CD4-positive, alpha-beta T cell treated with Interleukin-15 for 4 hours (primary cell): ENCODE results near the gene GPR39.

Source experiments
- DNase-seq: peaks from one replicate; pipeline ENCODE4 v3.0.0-alpha.2; 2020; ENCODE audit warnings: low spot score

Gene GPR39

GRCh38 chr2:132642415-132642814, 225.8 kb downstream of the GPR39 start:
- no peak for DNase-seq

DNA sequence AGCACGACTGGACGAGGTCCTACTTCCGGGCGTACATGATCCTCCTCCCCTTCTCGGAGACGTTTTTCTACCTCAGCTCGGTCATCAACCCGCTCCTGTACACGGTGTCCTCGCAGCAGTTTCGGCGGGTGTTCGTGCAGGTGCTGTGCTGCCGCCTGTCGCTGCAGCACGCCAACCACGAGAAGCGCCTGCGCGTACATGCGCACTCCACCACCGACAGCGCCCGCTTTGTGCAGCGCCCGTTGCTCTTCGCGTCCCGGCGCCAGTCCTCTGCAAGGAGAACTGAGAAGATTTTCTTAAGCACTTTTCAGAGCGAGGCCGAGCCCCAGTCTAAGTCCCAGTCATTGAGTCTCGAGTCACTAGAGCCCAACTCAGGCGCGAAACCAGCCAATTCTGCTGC, 228.6 kb downstream of the GPR39 start:
- DNase-seq, result no peak

DNA sequence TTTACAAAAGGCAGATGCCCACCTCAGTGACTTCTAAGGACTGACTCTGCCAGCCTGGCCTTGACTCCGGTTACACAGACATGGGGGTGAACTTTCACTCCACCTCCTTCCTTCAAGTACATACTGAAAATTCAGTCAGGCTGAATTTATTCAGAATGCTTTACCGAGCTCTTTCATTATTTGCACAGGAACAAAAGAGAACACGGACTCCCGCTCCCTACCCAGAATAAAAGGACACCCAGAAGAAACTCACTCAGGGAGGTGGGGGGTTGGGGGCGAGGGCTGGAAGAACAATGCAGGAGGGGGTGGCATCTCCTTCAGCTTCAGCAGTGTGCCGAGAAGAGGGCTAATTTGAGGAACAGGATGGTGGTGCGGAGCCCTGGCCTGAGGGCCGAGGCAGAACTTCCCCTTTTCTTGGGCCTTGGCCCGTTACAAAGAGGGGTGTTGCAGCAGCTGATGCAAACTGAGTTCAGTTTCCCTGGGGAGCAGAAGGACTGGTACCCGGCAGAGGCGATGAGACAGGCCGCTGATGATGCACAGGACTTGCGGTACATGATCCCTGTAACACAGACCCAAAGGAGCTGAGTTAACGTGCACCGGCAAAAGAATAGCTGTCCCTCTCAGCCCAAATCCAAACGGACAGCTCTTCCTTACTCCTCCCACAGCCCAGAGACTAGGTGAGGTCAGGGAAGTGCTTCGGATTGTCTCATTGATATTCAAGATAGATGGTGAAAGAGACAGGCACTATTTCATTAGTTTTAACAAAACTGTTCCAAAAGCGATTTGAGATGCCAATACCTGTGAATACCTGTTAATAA, 229.3 kb downstream of the GPR39 start:
- no peak for DNase-seq

DNA sequence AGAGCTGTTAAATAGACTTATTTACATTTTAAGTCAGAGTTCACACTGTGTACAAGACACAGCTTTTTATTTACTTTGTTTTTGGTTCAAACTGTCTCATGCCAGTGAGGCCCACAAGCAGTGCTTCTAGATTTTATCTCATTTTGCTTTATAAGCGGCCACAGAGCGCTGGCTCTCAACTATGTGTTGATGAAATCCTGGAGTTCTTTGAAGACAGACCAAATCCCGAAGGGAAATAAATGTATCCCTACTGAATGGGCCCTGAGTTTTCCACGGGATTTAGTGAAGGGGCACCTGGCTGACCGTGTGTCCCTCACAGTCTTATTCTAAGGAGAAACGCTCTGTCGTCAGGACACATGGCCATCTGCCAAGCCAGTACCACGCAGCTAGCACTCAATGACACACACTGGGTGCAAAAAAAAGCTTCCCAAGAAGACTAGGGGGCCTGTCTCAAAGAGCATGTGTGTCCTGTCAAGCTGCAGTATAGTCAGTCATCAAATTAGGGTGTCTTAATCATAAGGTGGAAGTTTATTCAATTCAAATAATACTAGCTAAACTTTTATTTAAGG, 230.0 kb downstream of the GPR39 start:
- DNase-seq, result no peak

GRCh38 chr2:132651115-132652045, 234.8 kb downstream of the GPR39 start:
- no peak for DNase-seq

GRCh38 chr2:132652474-132652873, 235.9 kb downstream of the GPR39 start:
- DNase-seq, result no peak

DNA sequence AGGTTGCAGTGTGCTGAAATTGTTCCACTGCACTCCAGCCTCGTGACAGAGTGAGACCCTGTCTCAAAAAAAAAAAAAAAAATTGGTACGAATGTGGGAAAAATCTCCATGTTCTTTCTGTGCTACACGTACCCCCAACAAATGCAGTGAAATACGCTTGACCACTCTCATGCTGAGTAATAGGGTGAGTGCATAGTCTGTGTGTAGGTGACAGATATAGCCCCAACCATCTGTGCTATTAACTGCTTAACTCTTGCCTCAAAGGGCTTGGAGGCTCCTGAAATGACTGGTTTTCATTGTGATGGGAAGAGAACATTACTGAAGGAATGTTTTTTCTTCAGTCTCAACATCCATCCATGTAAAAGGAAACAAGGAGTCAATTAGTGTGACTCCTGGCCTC, 237.7 kb downstream of the GPR39 start:
- no peak for DNase-seq

DNA sequence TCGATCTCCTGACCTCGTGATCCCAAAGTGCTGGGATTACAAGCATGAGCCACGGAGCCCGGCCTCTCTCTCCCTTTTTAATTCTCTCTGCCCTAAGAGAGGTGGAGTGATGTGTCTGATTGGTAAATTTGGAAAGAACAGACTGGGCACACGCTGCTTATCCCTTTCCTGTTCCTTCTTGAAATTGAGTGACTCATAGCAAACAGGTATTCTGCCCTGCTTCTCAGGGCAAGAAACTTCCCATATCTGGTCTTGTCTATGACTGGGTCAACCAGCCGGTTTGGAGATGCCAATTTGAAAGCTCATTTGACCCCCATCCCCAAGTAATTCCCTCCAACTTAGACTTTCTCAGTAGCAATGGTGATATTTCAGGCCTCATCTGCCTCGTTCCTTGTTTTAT, 238.4 kb downstream of the GPR39 start:
- no peak for DNase-seq

DNA sequence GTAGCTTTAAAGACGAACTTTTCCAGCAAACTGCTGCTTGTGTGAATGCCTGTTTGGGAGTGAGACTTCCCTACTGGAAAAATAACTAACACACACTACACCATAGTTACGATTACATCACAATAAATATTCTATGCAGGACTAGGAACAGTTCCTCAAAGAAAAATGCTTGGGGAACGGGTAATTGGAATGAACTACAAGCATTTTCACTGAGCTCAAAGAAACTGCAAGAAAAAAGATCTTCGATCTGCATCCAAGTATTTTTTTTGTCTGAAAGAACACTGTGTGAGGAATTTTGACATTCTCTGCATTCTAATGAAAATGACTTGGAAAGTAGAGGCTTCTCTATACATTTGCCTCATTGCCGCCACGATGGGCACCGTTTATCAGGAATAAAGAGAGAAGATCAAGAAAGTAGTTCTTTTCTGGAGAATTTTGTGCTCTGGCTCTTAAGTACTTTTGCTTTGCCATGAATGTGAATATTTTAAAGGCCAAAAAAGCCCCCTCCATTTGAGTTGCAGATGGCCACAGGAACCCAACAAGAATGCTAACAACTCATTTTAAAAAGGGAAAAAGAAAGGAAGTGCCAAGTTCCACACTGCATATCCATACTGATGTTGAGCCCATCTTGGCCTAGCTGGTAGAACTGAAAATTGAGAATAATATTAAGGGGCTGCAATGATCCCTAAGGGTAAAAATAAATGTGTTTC, 239.8 kb downstream of the GPR39 start:
- DNase-seq, result no peak

- no peak for DNase-seq
These were observed 242.7 kb downstream of the GPR39 start for GRCh38 chr2:132659331-132659730.

- no peak for DNase-seq
These were observed 246.1 kb downstream of the GPR39 start for GRCh38 chr2:132662732-132663131.

GRCh38 chr2:132664096-132664495, 247.5 kb downstream of the GPR39 start:
- no peak for DNase-seq

DNA sequence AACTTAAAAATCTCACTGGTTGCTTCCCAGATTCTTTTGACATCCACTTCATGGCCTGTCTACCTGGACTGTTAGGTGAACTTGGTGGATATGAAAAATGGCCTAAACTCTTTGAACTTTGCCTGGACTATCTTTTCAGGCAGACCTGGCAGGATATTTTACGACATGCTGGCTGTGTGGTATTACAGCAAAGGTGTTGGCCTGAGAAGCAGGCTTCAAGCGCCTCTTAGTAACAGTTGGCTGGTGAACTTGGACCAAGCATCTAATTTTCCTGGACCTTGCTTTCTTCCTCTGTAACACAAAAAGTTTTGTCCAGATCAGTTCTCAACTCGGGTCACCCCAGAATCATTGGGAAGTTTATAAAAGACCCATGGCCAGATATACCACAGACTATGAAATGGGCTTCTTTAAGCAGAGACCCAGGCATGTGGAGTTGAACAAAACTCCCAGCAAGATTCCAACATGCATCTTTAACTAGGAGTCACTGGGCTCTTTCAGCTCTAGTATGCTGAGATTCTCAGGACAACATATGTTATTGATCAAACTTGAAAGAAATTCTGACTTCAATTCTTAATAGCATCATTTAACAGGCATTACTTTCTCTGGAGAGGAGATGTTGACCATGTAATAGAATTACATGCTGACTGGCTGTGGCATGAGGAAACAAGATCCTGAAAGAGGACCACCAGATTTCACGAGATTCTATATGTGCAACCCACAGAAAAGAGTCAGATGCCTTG, 249.0 kb downstream of the GPR39 start:
- DNase-seq, result no peak

DNA sequence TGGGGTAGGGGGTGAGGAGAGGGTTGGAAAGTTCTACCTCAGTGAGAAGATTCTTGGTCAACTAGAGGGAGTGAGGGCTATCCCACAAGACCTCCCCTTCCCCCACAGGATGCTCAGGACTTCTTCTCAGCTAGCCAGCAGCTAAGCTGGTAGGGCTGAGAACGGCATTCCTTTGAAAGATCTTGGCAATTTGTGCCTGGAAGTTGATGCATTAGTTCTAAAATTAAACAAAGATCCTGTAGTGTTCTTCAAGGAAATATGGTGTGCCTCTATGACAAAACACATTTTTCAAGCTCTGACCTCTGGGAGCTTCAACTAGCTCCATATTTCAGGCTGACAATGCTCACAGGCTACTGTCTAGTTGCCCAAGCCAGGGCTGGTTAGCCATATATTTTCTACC, 251.1 kb downstream of the GPR39 start:
- no peak for DNase-seq

DNA sequence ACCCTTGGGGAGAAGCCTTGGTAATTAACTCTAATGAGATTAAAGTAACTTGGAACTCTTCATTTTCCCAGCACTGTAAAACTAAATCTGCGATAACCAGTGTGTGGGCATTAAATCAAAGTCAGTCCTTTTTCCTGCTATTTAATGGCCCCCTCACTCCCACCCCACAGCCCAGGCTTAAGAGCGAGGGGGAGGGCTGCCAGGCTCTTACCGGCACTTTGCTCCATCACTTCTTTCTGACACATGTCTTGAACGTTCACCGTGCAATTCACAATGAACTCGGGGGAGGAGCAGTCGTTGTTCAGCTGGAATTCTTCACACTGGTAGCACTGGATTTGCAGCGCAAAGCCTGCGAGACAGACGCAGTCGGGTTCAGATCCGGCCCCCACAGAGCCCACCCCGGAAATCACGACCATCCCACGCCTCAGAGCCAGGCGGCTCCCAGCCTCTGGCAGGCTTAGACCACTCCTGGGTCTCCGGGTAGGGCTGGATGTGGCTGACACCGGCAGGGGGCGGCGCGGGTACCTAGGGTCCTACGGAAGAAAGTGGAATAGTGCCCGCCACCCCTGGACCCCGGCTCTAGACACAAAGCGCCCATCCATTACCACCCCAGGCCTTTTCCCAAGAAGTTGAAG, 251.7 kb downstream of the GPR39 start:
- DNase-seq, result no peak

GRCh38 chr2:132668987-132669907, 252.6 kb downstream of the GPR39 start:
- DNase-seq, result no peak

DNA sequence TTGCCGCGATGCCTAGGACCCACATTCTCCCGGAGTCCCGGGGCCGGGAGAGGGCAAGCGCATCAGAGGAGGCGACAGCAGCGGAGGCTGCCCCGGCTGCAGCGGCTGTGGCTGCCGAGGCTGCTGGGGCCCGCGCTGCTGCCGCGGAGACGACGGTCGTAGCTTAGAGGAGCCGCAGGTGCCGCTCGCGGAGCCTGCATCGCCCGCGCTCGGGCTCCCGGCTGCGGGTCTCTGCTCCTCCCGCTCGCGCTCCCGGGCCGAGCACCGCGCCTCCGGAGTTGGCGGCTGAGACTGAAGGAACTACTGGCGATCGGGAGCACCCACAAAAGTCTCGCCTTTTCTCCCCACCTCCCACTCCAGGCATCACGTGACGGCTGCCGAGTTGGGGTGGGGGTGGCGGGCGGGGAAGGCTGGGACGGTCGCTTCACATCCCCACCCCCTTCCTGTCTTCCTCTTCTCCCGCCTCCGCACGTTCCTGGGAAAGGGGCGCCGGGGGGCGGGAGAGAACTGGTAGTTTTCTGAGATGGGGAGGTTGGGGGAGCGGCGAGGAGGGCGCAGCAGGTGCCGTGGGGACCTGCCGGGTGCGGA, 253.4 kb downstream of the GPR39 start, which contains the start of gene LYPD1:
LYPD1 (minus strand) TSS at position 298 of the 588 bp plus-strand sequence; CDS start at position 25, 273 bp downstream.
- no peak for DNase-seq

- DNase-seq, result no peak
These were observed 254.0 kb downstream of the GPR39 start for GRCh38 chr2:132670496-132671150.
